ENCODE data around the gene ANKDD1A. TPM values are rescaled to one million over a fixed set of nuclear protein-coding genes. Genes with fewer than 3 reads are reported as not detected.

Gene ANKDD1A
- total RNA-seq, 1 donor: 11.3 TPM

GRCh38 chr15:64991536-64992135, 79.9 kb downstream of the ANKDD1A start:
- Histone ChIP-seq H3K27me3 (ENCODE audit: insufficient read depth, low read length) (no peaks in the 10 kb centered on the region), H3K4me3 (ENCODE audit: low read length) (no peak overlapping the region), H3K4me1 (ENCODE audit: insufficient read depth, low read length) (peaks cover 28% of the 10 kb centered on the region), H3K9me3 (ENCODE audit: low read depth, low read length) (no peaks in the 10 kb centered on the region)

GRCh38 chr15:64993290-64993689, 81.6 kb downstream of the ANKDD1A start:
- Histone ChIP-seq H3K9me3 (ENCODE audit: low read depth, low read length) (no peaks in the 10 kb centered on the region), H3K4me1 (ENCODE audit: insufficient read depth, low read length) (peaks cover 15% of the 10 kb centered on the region), H3K27me3 (ENCODE audit: insufficient read depth, low read length) (no peaks in the 10 kb centered on the region), H3K4me3 (ENCODE audit: low read length) (no peak overlapping the region)

GRCh38 chr15:64997066-64997465, 85.4 kb downstream of the ANKDD1A start:
- no peaks in the 10 kb centered on the region for H3K27me3 ChIP-seq (ENCODE audit: insufficient read depth, low read length)

GRCh38 chr15:64997745-64998375, 86.2 kb downstream of the ANKDD1A start:
- Histone ChIP-seq H3K27me3 (ENCODE audit: insufficient read depth, low read length) (no peaks in the 10 kb centered on the region), H3K9me3 (ENCODE audit: low read depth, low read length) (no peaks in the 10 kb centered on the region)

More at GRCh38 chr15:64997066-64997465, 85.4 kb downstream of the ANKDD1A start:
- Histone ChIP-seq H3K4me3 (ENCODE audit: low read length) (no peak overlapping the region), H3K9me3 (ENCODE audit: low read depth, low read length) (no peaks in the 10 kb centered on the region), H3K4me1 (ENCODE audit: insufficient read depth, low read length) (no peaks in the 10 kb centered on the region)

GRCh38 chr15:65004993-65005392, 93.3 kb downstream of the ANKDD1A start:
- Histone ChIP-seq H3K9me3 (ENCODE audit: low read depth, low read length) (no peaks in the 10 kb centered on the region), H3K27me3 (ENCODE audit: insufficient read depth, low read length) (no peaks in the 10 kb centered on the region), H3K4me3 (ENCODE audit: low read length) (no peak overlapping the region), H3K4me1 (ENCODE audit: insufficient read depth, low read length) (no peaks in the 10 kb centered on the region)

More at GRCh38 chr15:64997745-64998375, 86.2 kb downstream of the ANKDD1A start:
- Histone ChIP-seq H3K4me3 (ENCODE audit: low read length) (no peak overlapping the region), H3K4me1 (ENCODE audit: insufficient read depth, low read length) (no peaks in the 10 kb centered on the region)

GRCh38 chr15:65006876-65007275, 95.2 kb downstream of the ANKDD1A start:
- Histone ChIP-seq H3K9me3 (ENCODE audit: low read depth, low read length) (no peaks in the 10 kb centered on the region), H3K4me3 (ENCODE audit: low read length) (no peak overlapping the region), H3K4me1 (ENCODE audit: insufficient read depth, low read length) (peaks cover 5% of the 10 kb centered on the region), H3K27me3 (ENCODE audit: insufficient read depth, low read length) (no peaks in the 10 kb centered on the region)

Other genes starting within 250 kb of the ANKDD1A start
- 0.10 TPM for gene RBPMS2, start 136.3 kb upstream of the ANKDD1A start, total RNA-seq
- gene PIF1, start 86.3 kb upstream of the ANKDD1A start, total RNA-seq: 0.31 TPM
- gene PLEKHO2, start 70.0 kb upstream of the ANKDD1A start, total RNA-seq: 68.6 TPM
- gene SPG21, start 78.0 kb downstream of the ANKDD1A start, total RNA-seq: 92.4 TPM
- 7.8 TPM for gene MTFMT, start 117.7 kb downstream of the ANKDD1A start, total RNA-seq
- gene SLC51B, start 133.5 kb downstream of the ANKDD1A start, total RNA-seq: 0.10 TPM
- gene RASL12, start 156.1 kb downstream of the ANKDD1A start, total RNA-seq: not detected
- under 0.01 TPM for gene KBTBD13, start 164.8 kb downstream of the ANKDD1A start, total RNA-seq
- 2.5 TPM for gene UBAP1L, start 203.3 kb downstream of the ANKDD1A start, total RNA-seq
- gene PDCD7, start 221.9 kb downstream of the ANKDD1A start, total RNA-seq: 11.5 TPM